ENCODE results near the gene TCP10L.

- no peak for TF ChIP-seq CTCF (IDR thresholded peaks at IDR 0.05)
- TF ChIP-seq POLR2A (IDR thresholded peaks at IDR 0.05), result no peak
Observed at GRCh38 chr21:32529679-32530078, 55.6 kb downstream of the TCP10L start.

Measured in tibial nerve (tissue), 3 donors.